ENCODE data around the gene HIPK2.

- TF ChIP-seq CTCF (conservative IDR thresholded peaks at IDR 0.05; ENCODE audit: low read length), result no peak
- no peak for TF ChIP-seq EZH2phosphoT487 (IDR thresholded peaks at IDR 0.05; ENCODE audit: borderline replicate concordance, low read depth, low read length)
Measured at GRCh38 chr7:139749545-139749944, 28.3 kb downstream of the HIPK2 start.
